Liver (tissue), 10 donors: ENCODE data around the gene CUL2. TPM values are rescaled to one million over a fixed set of nuclear protein-coding genes. Genes with fewer than 3 reads are reported as not detected.

ENCODE experiments used
- DNase-seq: peaks from one replicate; pipeline ENCODE4 v3.0.0-alpha.2; 2017; ENCODE audit warnings: low spot score
- H3K27ac ChIP-seq, 2 donors: one replicate each; pipeline ENCODE4 v1.7.0; 2013; ENCODE audit warnings: inconsistent platforms in 2 of 2, low read length in 2 of 2, control low read depth in 1 of 2, low read depth in 1 of 2, mild to moderate bottlenecking in 1 of 2
- H3K27me3 ChIP-seq, 4 donors: one replicate each; pipeline versions ENCODE4 v1.6.1 to v1.7.0; 2013; ENCODE audit warnings: low read length in 3 of 4, inconsistent platforms in 1 of 4, mild to moderate bottlenecking in 1 of 4, moderate library complexity in 1 of 4; ENCODE audit not compliant: control insufficient read depth in 4 of 4, insufficient read depth in 4 of 4
- H3K36me3 ChIP-seq, 4 donors: one replicate each; pipeline versions ENCODE4 v1.6.1 to v1.7.0; 2013; ENCODE audit warnings: low read length in 3 of 4, mild to moderate bottlenecking in 3 of 4, low read depth in 1 of 4, moderate library complexity in 1 of 4; ENCODE audit not compliant: control insufficient read depth in 4 of 4, insufficient read depth in 3 of 4
- H3K4me1 ChIP-seq, 4 donors: one replicate each; pipeline versions ENCODE4 v1.6.1 to v1.7.0; 2013; ENCODE audit warnings: low read length in 3 of 4, mild to moderate bottlenecking in 3 of 4, moderate library complexity in 1 of 4; ENCODE audit not compliant: control insufficient read depth in 4 of 4, insufficient read depth in 4 of 4
- H3K4me3 ChIP-seq, 3 donors: one replicate each; pipeline versions ENCODE4 v1.6.1 to v1.7.0; 2013; ENCODE audit warnings: low read length in 3 of 3, control low read depth in 1 of 3, low read depth in 1 of 3, mild to moderate bottlenecking in 1 of 3
- H3K9ac ChIP-seq, 2 donors: one replicate each; pipeline ENCODE4 v1.7.0; 2013; ENCODE audit warnings: low read length in 2 of 2, mild to moderate bottlenecking in 2 of 2, moderate library complexity in 2 of 2, control low read depth in 1 of 2, low read depth in 1 of 2
- H3K9me3 ChIP-seq, 4 donors: one replicate each; pipeline versions ENCODE4 v1.6.1 to v1.7.0; 2013; ENCODE audit warnings: low read length in 3 of 4; ENCODE audit not compliant: control insufficient read depth in 4 of 4
- FOXA2 ChIP-seq: IDR thresholded peaks from 2 replicates; pipeline ENCODE4 v1.6.1; 2016; ENCODE audit warnings: antibody characterized with exemption
- HNF4A ChIP-seq, 2 donors: conservative IDR thresholded peaks; 2 replicates each; pipeline ENCODE4 v1.6.1; 2016; ENCODE audit warnings: antibody characterized with exemption in 2 of 2, mild to moderate bottlenecking in 2 of 2
- TAF1 ChIP-seq: conservative IDR thresholded peaks from 2 replicates; pipeline ENCODE4 v1.6.1; 2016; ENCODE audit warnings: antibody characterized with exemption, mild to moderate bottlenecking
- WGBS: extraction: QIAGEN DNeasy Blood & Tissue Kit; methylation state at CpG from one replicate; pipeline ENCODE4 v1.1.7; 2013; 5-methylcytosine and 5-hydroxymethylcytosine counted together
- polyA plus RNA-seq, 2 donors: library from polyadenylated mRNA; stranded (reverse) in 1 of 2; unstranded in 1 of 2; fragments of 200-250 nt in 1 of 2; fragments of >200 nt in 1 of 2; fragmentation: Nextera tagmentation in 1 of 2; extraction: Ambion mirVana in 1 of 2; gene quantifications; one replicate each; pipeline versions ENCODE4 v1.2.1 to v1.2.3, GENCODE V29; 2013 to 2015
- small RNA-seq: library from RNA; depleted of rRNA; stranded (forward); fragments of <200 nt; gene quantifications from one replicate; pipeline ENCODE3, GENCODE V24; 2014
- total RNA-seq, 2 donors: library from RNA; depleted of rRNA; stranded (reverse); fragments of >200 nt; gene quantifications; one replicate each; pipeline ENCODE4 v1.2.3, GENCODE V29; 2014
- TF ChIP-seq, protein P1 (sequence below): IDR thresholded peaks from 2 replicates; pipeline ENCODE4 v1.6.1; 2016; ENCODE audit warnings: antibody characterized with exemption
- donor health status: healthy.
- donor health status: healthy.
- donor health status: healthy.
- donor health status: healthy.
- donor health status: healthy.

Gene CUL2
- total and polyA plus RNA-seq, 4 donors = 8.6 to 14.1 (median 12.1) TPM

DNA sequence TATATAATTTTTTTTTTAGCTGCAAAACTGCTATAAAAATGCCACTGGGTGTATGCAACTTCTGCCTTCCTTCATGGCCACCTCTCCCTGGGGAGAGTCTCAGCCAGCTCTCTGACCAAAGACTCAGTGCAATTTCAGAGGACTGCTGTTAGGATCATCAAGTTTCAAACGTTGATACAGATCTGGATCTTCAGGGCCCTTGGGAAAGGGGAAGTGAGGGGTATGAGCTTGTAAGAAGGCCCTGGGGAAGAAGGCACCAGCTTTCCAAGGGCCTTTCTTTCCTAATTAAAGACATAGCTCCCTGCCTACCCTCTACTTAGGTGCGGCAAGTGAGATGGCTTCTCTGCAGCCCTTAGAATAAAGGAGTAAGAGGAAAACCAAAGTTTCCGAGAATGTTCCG is 130.4 kb downstream of the CUL2 start:
- no peak overlapping the region for H3K9ac ChIP-seq
- H3K27me3 ChIP-seq = no peaks in the 10 kb centered on the region
- peaks cover 0 to 7% (median 4%) of the 10 kb centered on the region in 4 donors for H3K4me1 ChIP-seq
- TF ChIP-seq FOXA2 (no peak), HNF4A (conservative IDR thresholded peaks at IDR 0.05) (no peak)
- no peak overlapping the region for H3K4me3 ChIP-seq
- no peak overlapping the region for H3K27ac ChIP-seq
- no peak for DNase-seq
- 78% methylated on average over 4 of the region's 4 CpGs for WGBS
- no peaks in the 10 kb centered on the region for H3K36me3 ChIP-seq
- H3K9me3 ChIP-seq = no peaks in the 10 kb centered on the region

DNA sequence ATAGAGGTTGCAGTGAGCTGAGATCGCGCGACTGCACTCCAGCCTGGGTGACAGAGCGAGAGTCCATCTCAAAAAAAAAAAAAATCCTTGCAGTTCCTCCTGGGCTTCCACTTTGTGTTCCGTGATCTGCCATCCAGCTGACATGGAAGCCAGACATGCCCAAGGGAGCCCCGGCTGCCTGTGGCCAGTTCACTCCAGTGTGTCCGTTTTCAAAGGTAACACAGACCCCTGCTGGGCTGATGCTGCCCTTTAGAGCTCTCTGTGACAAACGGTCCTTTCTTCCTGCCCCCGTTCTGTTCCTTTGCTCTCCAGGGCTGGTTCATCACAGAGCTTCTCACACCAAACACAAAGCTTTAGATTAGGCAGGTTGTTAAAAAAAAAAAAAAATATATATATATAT is 130.8 kb downstream of the CUL2 start:
- no peak for DNase-seq
- 80% methylated on average over 9 of the region's 9 CpGs for WGBS
- H3K27me3 ChIP-seq = no peaks in the 10 kb centered on the region
- H3K27ac ChIP-seq = no peak overlapping the region
- no peaks in the 10 kb centered on the region for H3K36me3 ChIP-seq
- H3K4me3 ChIP-seq = no peak overlapping the region
- H3K9ac ChIP-seq = no peak overlapping the region
- peaks cover 0 to 7% (median 4%) of the 10 kb centered on the region in 4 donors for H3K4me1 ChIP-seq
- TF ChIP-seq, protein P1, sequence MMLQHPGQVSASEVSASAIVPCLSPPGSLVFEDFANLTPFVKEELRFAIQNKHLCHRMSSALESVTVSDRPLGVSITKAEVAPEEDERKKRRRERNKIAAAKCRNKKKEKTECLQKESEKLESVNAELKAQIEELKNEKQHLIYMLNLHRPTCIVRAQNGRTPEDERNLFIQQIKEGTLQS = no peak
- TF ChIP-seq TAF1 = no peak
- no peaks in the 10 kb centered on the region for H3K9me3 ChIP-seq

Small RNAs within 50 kb of the gene (small RNA-seq; reads per million reads assigned to genes)
- gene MIR3611 (not detected), gene RNU7-77P (not detected)

Other genes starting within 250 kb of the CUL2 start
- 10 to 100 TPM; 14.8 to 25.5 TPM for gene CREM, start 36.5 kb upstream of the CUL2 start, total RNA-seq
- gene CREM, start 36.5 kb upstream of the CUL2 start, polyA plus RNA-seq = 10 to 100 TPM; 22.0 to 22.4 TPM
- 10 to 100 TPM; 21.5 to 38.4 TPM for gene CCNY, start 246.2 kb upstream of the CUL2 start, total RNA-seq
- 10 to 100 TPM; 17.6 to 22.0 TPM for gene CCNY, start 246.2 kb upstream of the CUL2 start, polyA plus RNA-seq